HEK293 (cell line): ENCODE measurements around the gene COL25A1.
A peak's percentile ranks its signal among the peaks of the same experiment; 100 is the strongest.

Experiments
- CTCF ChIA-PET: fragments of 350-600 bp; formaldehyde crosslinking; extraction: SDS; loops from one replicate; lab custom pipeline; 2021; ENCODE audit warnings: antibody characterized with exemption; lab: Yijun Ruan, JAX
- POLR2A ChIA-PET: fragments of 300-600 bp; formaldehyde crosslinking; extraction: SDS; loops from one replicate; lab custom pipeline; 2020; ENCODE audit warnings: antibody characterized with exemption, inconsistent platforms; lab: Yijun Ruan, JAX
- H3K27ac ChIP-seq: fragments of 200-500 bp; sonication (Bioruptor generic); 2 replicates; pipeline ENCODE4 v1.5.1; 2014; ENCODE audit warnings: low read depth, low read length, control low read depth, inconsistent platforms; ENCODE audit errors: extremely low read depth
- H3K36me3 ChIP-seq, 2 experiments: fragments of 200-500 bp in 1 of 2; sonication (Bioruptor generic) in 1 of 2; 1 replicate in 1 of 2; 2 replicates in 1 of 2; pipeline ENCODE4 v1.5.1; 2014 to 2017; ENCODE audit warnings: inconsistent platforms in 2 of 2, low read length in 2 of 2; ENCODE audit not compliant: control insufficient read depth in 2 of 2, insufficient read depth in 1 of 2
- H3K4me1 ChIP-seq: fragments of 200-500 bp; sonication (Bioruptor generic); 2 replicates; pipeline ENCODE4 v1.5.1; 2014; ENCODE audit warnings: mild to moderate bottlenecking, low read length, inconsistent platforms; ENCODE audit not compliant: control insufficient read depth, insufficient read depth
- H3K4me3 ChIP-seq: 2 replicates; pipeline ENCODE4 v1.5.1; 2011; ENCODE audit warnings: low read depth, mild to moderate bottlenecking, control low read depth, low read length, moderate library complexity
- H3K9me3 ChIP-seq: fragments of 200-500 bp; sonication (Bioruptor generic); 2 replicates; pipeline ENCODE4 v1.5.1; 2014; ENCODE audit warnings: low read depth, low read length, inconsistent platforms; ENCODE audit not compliant: control insufficient read depth, insufficient read depth
- FEZF1 ChIP-seq: fragments of 450-650 bp; formaldehyde crosslinking; IDR thresholded peaks from 2 replicates; pipeline ENCODE4 v1.5.1; 2016; ENCODE audit warnings: missing biosample characterization, missing genetic modification characterization
- OSR2 ChIP-seq: fragments of 450-650 bp; formaldehyde crosslinking; IDR thresholded peaks from 2 replicates; pipeline ENCODE4 v1.5.1; 2016; ENCODE audit warnings: missing biosample characterization, missing genetic modification characterization
- PRDM10 ChIP-seq: fragments of 450-650 bp; formaldehyde crosslinking; IDR thresholded peaks from 2 replicates; pipeline ENCODE4 v1.5.1; 2016; ENCODE audit warnings: missing biosample characterization, missing genetic modification characterization
- PRDM2 ChIP-seq: fragments of 450-650 bp; formaldehyde crosslinking; IDR thresholded peaks from 2 replicates; pipeline ENCODE4 v1.5.1; 2016; ENCODE audit warnings: missing biosample characterization, missing genetic modification characterization, borderline replicate concordance
- PRDM6 ChIP-seq: fragments of 450-650 bp; formaldehyde crosslinking; IDR thresholded peaks from 2 replicates; pipeline ENCODE4 v1.5.1; 2017; ENCODE audit warnings: missing biosample characterization, missing genetic modification characterization
- RBAK ChIP-seq: fragments of 450-650 bp; formaldehyde crosslinking; IDR thresholded peaks from 2 replicates; pipeline ENCODE4 v1.5.1; 2016; ENCODE audit warnings: missing biosample characterization, missing genetic modification characterization
- SP7 ChIP-seq: fragments of 450-650 bp; formaldehyde crosslinking; IDR thresholded peaks from 2 replicates; pipeline ENCODE4 v1.5.1; 2016; ENCODE audit warnings: missing biosample characterization, missing genetic modification characterization
- ZBTB1 ChIP-seq: fragments of 450-650 bp; formaldehyde crosslinking; IDR thresholded peaks from 2 replicates; pipeline ENCODE4 v1.5.1; 2016; ENCODE audit warnings: missing biosample characterization, missing genetic modification characterization
- ZNF274 ChIP-seq, 2 experiments: fragments of 200-500 bp in 1 of 2; fragments of 450-650 bp in 1 of 2; sonication (Bioruptor generic) in 1 of 2; formaldehyde crosslinking in 1 of 2; IDR thresholded peaks; 2 replicates each; pipeline versions ENCODE4 v1.5.1 to v1.6.1; 2014 to 2016; ENCODE audit warnings: borderline replicate concordance in 1 of 2, inconsistent platforms in 1 of 2, low read length in 1 of 2, missing biosample characterization in 1 of 2, missing genetic modification characterization in 1 of 2
- ZNF404 ChIP-seq: fragments of 450-650 bp; formaldehyde crosslinking; IDR thresholded peaks from 2 replicates; pipeline ENCODE4 v1.5.1; 2017; ENCODE audit warnings: missing biosample characterization, missing genetic modification characterization
- ZNF423 ChIP-seq: fragments of 450-650 bp; formaldehyde crosslinking; IDR thresholded peaks from 2 replicates; pipeline ENCODE4 v1.5.1; 2016; ENCODE audit warnings: missing biosample characterization, missing genetic modification characterization
- ZXDB ChIP-seq: fragments of 450-650 bp; formaldehyde crosslinking; IDR thresholded peaks from 2 replicates; pipeline ENCODE4 v1.5.1; 2016; ENCODE audit warnings: missing biosample characterization, missing genetic modification characterization

COL25A1 gene

GRCh38 chr4:109079731-109080130 is 222.7 kb downstream of the COL25A1 start (continued):
- no peak for TF ChIP-seq PRDM2 (tag by site-specific recombination)
- TF ChIP-seq ZBTB1 (tag by site-specific recombination) = no peak
- TF ChIP-seq OSR2 (tag by site-specific recombination) = peak; percentile 54
- 0 out of 2 replicates have a peak, but pooled peaks have one; percentile 20 for TF ChIP-seq PRDM10
- TF ChIP-seq RBAK = no peak
- TF ChIP-seq SP7 (tag by site-specific recombination) = peak; percentile 26; the same call in 1 of the 2 replicates
- peak; percentile 39 for TF ChIP-seq PRDM6 (tag by site-specific recombination)
- TF ChIP-seq ZXDB (tag by site-specific recombination) = 0 out of 2 replicates have a peak, but pooled peaks have one; percentile 46
- no peak for TF ChIP-seq ZNF404
- TF ChIP-seq ZNF423 (tag by site-specific recombination) = no peak

GRCh38 chr4:109079201-109079600 is 223.3 kb downstream of the COL25A1 start:
- Histone ChIP-seq H3K27ac (no peak overlapping the region), H3K4me3 (no peak overlapping the region), H3K9me3 (no peaks in the 10 kb centered on the region), H3K36me3 (no peaks in the 10 kb centered on the region), H3K4me1 (no peaks in the 10 kb centered on the region)
- TF ChIP-seq FEZF1 (tag by site-specific recombination) (0 out of 2 replicates have a peak, but pooled peaks have one; percentile 4), ZNF274 (IDR thresholded peaks at IDR 0.05; ENCODE audit: low read length) (no peak), ZNF274 (tag by site-specific recombination; IDR thresholded peaks at IDR 0.05; ENCODE audit: borderline replicate concordance) (no peak)
- ChIA-PET POLR2A (no interaction called here), CTCF (interaction anchor here (1.0 to 1.1 kb wide), 2 partner anchors 12 to 219 kb away, joined by 3 read pairs; no protein-coding TSS in a partner anchor)
